Measurements from ENCODE around the gene NCKIPSD. TPM values are rescaled to one million over a fixed set of nuclear protein-coding genes. Genes with fewer than 3 reads are reported as not detected.

NCKIPSD gene
- total RNA-seq, 1 donor from 2014 or later, result 9.7 TPM

DNA sequence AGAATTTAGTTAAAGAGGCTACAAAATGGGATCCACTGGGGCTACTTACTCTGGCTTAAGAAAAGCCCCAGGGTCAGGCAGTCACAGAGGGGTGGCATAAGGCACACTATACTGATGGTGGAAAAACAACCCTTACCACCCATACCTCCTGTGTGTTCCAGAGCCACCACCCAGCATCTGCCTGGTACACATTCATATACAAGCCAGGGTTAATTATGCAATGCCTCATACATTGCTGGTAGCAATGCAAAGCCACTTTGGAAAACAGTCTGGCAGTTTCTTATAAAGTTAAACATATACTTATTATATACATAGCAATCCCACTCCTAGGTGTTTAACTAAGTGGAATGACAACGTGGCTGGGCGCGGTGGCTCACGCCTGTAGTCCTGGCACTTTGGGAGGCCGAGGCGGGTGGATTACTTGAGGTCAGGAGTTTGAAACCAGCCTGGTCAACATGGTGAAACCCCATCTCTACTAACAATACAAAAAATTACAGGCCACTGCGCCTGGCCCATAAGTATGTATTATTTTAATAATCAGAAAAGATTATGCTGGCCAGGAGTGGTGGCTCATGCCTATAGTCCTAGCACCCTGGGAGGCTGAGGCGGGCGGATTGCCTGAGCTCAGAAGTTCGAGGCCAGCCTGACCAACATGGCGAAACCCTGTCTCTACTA is 15.2 kb upstream of the NCKIPSD start:
- Mint-ChIP-seq H3K9me3 (no peaks in the 10 kb centered on the region), H3K4me1 (peaks cover 18% of the 10 kb centered on the region), H3K27me3 (no peaks in the 10 kb centered on the region), H3K4me3 (no peak overlapping the region), H3K36me3 (ENCODE audit: low read depth) (peaks cover 40% of the 10 kb centered on the region), H3K27ac (no peak overlapping the region)
- ChIA-PET POLR2A (interaction anchor here (0.6 kb wide), 1 partner anchor 823 kb away, joined by 8 read pairs; no protein-coding TSS in a partner anchor), CTCF (no interaction called here)
- no peak for ATAC-seq (ENCODE audit: low read depth)
- no peak for TF ChIP-seq CTCF (IDR thresholded peaks at IDR 0.05)
- no peak for DNase-seq
- intact Hi-C loops (cut with micrococcal nuclease), result no loop called here

GRCh38 chr3:48698891-48699290 is 13.2 kb upstream of the NCKIPSD start:
- H3K4me1 Mint-ChIP-seq, result peaks cover 15% of the 10 kb centered on the region

GRCh38 chr3:48697952-48698351 is 12.2 kb upstream of the NCKIPSD start:
- no peak for ATAC-seq (ENCODE audit: low read depth)
- Mint-ChIP-seq H3K36me3 (ENCODE audit: low read depth) (peaks cover 53% of the 10 kb centered on the region), H3K4me1 (peaks cover 15% of the 10 kb centered on the region), H3K27ac (no peak overlapping the region), H3K4me3 (no peak overlapping the region), H3K27me3 (no peaks in the 10 kb centered on the region), H3K9me3 (no peaks in the 10 kb centered on the region)
- intact Hi-C loops (cut with micrococcal nuclease), result no loop called here
- ChIA-PET CTCF (interaction anchor here (1.0 to 1.6 kb wide), 3 partner anchors 10 to 63 kb away, joined by 3 read pairs; partner anchors contain the start of genes NCKIPSD and SLC26A6), POLR2A (no interaction called here)
- no peak for TF ChIP-seq CTCF (IDR thresholded peaks at IDR 0.05)
- no peak for DNase-seq

More at GRCh38 chr3:48698891-48699290, 13.2 kb upstream of the NCKIPSD start:
- DNase-seq, result no peak
- Mint-ChIP-seq H3K9me3 (no peaks in the 10 kb centered on the region), H3K4me3 (no peak overlapping the region), H3K27me3 (no peaks in the 10 kb centered on the region), H3K36me3 (ENCODE audit: low read depth) (peaks cover 45% of the 10 kb centered on the region), H3K27ac (no peak overlapping the region)
- intact Hi-C loops (cut with micrococcal nuclease), result no loop called here
- ATAC-seq (ENCODE audit: low read depth), result no peak
- no peak for TF ChIP-seq CTCF (IDR thresholded peaks at IDR 0.05)
- ChIA-PET CTCF (interaction anchor here (1.0 to 1.5 kb wide), 2 partner anchors 11 to 13 kb away, joined by 3 read pairs; partner anchors contain the start of gene NCKIPSD), POLR2A (no interaction called here)

DNA sequence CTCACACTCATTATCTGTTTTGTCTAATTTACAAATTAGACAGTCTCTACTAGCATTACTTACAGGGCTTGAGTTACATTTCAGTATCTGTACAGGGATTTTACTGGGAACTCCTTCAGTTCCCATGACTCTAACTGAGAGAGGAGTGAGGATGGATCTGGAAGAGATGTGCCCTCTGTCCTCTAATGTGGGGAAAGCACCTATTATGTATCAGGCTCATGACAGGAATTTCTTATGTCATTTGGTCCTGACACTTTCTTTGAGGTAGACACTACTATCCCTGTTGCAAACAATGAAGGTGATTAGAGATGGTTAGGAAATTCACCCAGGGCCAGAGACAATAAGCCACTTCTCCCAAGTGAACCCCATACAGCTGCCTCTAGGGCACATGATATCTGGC is 10.9 kb upstream of the NCKIPSD start:
- Mint-ChIP-seq H3K36me3 (ENCODE audit: low read depth) (peaks cover 55% of the 10 kb centered on the region), H3K9me3 (no peaks in the 10 kb centered on the region), H3K4me1 (peaks cover 9% of the 10 kb centered on the region), H3K4me3 (no peak overlapping the region), H3K27me3 (no peaks in the 10 kb centered on the region), H3K27ac (no peak overlapping the region)
- ATAC-seq (ENCODE audit: low read depth) (no peak), DNase-seq (no peak)
- intact Hi-C loops (cut with micrococcal nuclease), result no loop called here
- TF ChIP-seq CTCF (IDR thresholded peaks at IDR 0.05), result no peak
- POLR2A ChIA-PET, result no interaction called here
- CTCF ChIA-PET, result no interaction called here

DNA sequence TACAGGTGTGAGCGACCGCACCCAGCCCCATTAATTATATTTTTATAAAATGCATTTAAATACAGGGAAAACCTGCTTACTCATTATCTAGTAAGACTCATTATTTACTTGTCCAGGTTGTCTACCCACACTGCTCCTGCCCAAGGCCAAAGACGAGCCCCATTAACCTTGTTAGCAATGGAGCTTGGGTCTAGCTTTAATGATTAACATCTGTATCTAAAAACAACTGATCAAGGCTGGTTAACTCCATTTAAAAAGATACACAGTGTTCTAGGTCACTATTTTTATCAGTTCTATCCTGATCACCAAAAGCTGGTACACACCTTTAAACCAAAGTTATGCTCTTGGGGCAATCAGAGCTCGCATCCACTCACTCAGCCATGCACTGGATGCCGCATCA is 10.4 kb upstream of the NCKIPSD start:
- CTCF ChIA-PET, result no interaction called here
- Mint-ChIP-seq H3K4me1 (peaks cover 9% of the 10 kb centered on the region), H3K27ac (no peak overlapping the region), H3K9me3 (no peaks in the 10 kb centered on the region), H3K4me3 (no peak overlapping the region), H3K36me3 (ENCODE audit: low read depth) (peaks cover 57% of the 10 kb centered on the region), H3K27me3 (no peaks in the 10 kb centered on the region)
- intact Hi-C loops (cut with micrococcal nuclease), result no loop called here
- POLR2A ChIA-PET, result no interaction called here
- ATAC-seq (ENCODE audit: low read depth) (no peak), DNase-seq (no peak)
- no peak for TF ChIP-seq CTCF (IDR thresholded peaks at IDR 0.05)

All from activated B cell treated with CpG ODN at 0.5 μM for 24 hours (primary cell).